ENCODE results near the gene ERVW-1.

DNA sequence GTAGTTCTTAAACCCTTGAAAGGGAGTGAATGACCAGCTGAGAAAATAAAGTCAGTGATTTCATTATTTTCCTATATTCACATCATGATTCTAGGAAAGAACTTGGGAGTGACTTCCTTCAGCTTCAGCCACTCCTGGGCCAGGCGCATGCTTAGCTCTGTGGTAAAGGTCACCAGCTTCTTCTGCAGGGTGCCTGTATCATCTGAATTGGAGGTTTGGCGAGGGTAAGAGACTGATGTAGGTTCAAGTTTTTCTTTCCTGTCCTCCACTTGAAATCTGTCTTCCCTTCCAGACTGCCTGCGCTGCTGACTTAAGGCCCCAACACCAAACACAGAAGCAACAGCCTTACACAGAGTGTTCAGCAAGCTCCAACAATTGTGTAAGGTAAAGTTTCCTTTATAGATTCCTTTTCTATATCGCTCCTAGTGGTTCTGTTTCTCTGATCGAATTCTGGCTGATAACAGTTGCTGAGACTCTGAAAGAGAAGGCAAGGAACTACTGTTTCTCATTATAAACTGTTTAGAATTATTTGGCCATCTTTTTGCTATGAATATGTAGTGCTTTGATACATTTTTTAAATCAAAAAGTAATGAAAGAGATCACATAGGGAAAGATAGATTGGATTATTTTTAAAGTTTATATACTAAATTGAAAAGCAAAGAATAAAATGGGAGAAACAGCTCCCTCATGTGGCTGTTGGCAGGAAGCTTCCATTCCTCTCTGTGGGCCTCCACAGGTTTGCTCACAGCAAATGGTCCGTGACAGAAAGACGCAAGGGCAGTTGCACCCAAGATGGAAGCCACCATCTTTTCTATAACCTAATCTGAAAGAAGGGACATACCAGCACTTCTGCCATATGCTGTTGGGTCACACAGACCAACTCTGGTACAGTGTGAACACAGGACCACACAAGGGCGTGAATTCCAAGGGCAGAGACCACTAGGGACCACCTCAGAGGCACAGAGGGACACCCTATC is 16.4 kb downstream of the ERVW-1 start:
- TF ChIP-seq EP300 (IDR thresholded peaks at IDR 0.05): no peak
- TF ChIP-seq, protein P1, sequence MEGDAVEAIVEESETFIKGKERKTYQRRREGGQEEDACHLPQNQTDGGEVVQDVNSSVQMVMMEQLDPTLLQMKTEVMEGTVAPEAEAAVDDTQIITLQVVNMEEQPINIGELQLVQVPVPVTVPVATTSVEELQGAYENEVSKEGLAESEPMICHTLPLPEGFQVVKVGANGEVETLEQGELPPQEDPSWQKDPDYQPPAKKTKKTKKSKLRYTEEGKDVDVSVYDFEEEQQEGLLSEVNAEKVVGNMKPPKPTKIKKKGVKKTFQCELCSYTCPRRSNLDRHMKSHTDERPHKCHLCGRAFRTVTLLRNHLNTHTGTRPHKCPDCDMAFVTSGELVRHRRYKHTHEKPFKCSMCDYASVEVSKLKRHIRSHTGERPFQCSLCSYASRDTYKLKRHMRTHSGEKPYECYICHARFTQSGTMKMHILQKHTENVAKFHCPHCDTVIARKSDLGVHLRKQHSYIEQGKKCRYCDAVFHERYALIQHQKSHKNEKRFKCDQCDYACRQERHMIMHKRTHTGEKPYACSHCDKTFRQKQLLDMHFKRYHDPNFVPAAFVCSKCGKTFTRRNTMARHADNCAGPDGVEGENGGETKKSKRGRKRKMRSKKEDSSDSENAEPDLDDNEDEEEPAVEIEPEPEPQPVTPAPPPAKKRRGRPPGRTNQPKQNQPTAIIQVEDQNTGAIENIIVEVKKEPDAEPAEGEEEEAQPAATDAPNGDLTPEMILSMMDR (IDR thresholded peaks at IDR 0.05): peak in 4 of 5 experiments; percentile 16 to 57 (median 36)
